HEK293 (cell line): Measurements from ENCODE around the gene CREBRF.
"Not testable (repeated sequence)": the region's sequence is repeated elsewhere in the genome, so short reads cannot be mapped to it uniquely, and the experiment has no call there.

Experiments
- CTCF ChIA-PET: fragments of 350-600 bp; formaldehyde crosslinking; extraction: SDS; loops from one replicate; lab custom pipeline; 2021; ENCODE audit warnings: antibody characterized with exemption; lab: Yijun Ruan, JAX
- POLR2A ChIA-PET: fragments of 300-600 bp; formaldehyde crosslinking; extraction: SDS; loops from one replicate; lab custom pipeline; 2020; ENCODE audit warnings: antibody characterized with exemption, inconsistent platforms; lab: Yijun Ruan, JAX
- H3K27ac ChIP-seq: fragments of 200-500 bp; sonication (Bioruptor generic); 2 replicates; pipeline ENCODE4 v1.5.1; 2014; ENCODE audit warnings: low read depth, low read length, control low read depth, inconsistent platforms; ENCODE audit errors: extremely low read depth
- H3K36me3 ChIP-seq, 2 experiments: fragments of 200-500 bp in 1 of 2; sonication (Bioruptor generic) in 1 of 2; 1 replicate in 1 of 2; 2 replicates in 1 of 2; pipeline ENCODE4 v1.5.1; 2014 to 2017; ENCODE audit warnings: inconsistent platforms in 2 of 2, low read length in 2 of 2; ENCODE audit not compliant: control insufficient read depth in 2 of 2, insufficient read depth in 1 of 2
- H3K4me1 ChIP-seq: fragments of 200-500 bp; sonication (Bioruptor generic); 2 replicates; pipeline ENCODE4 v1.5.1; 2014; ENCODE audit warnings: mild to moderate bottlenecking, low read length, inconsistent platforms; ENCODE audit not compliant: control insufficient read depth, insufficient read depth
- H3K4me3 ChIP-seq: 2 replicates; pipeline ENCODE4 v1.5.1; 2011; ENCODE audit warnings: low read depth, mild to moderate bottlenecking, control low read depth, low read length, moderate library complexity
- H3K9me3 ChIP-seq: fragments of 200-500 bp; sonication (Bioruptor generic); 2 replicates; pipeline ENCODE4 v1.5.1; 2014; ENCODE audit warnings: low read depth, low read length, inconsistent platforms; ENCODE audit not compliant: control insufficient read depth, insufficient read depth
- BCL11A ChIP-seq: fragments of 450-650 bp; formaldehyde crosslinking; IDR thresholded peaks from 2 replicates; pipeline ENCODE4 v1.5.1; 2016; ENCODE audit warnings: low read depth, missing biosample characterization, missing genetic modification characterization
- GFI1B ChIP-seq: fragments of 450-650 bp; formaldehyde crosslinking; IDR thresholded peaks from 2 replicates; pipeline ENCODE4 v1.5.1; 2016; ENCODE audit warnings: missing biosample characterization, missing genetic modification characterization
- KLF9 ChIP-seq: fragments of 450-650 bp; formaldehyde crosslinking; IDR thresholded peaks from 2 replicates; pipeline ENCODE4 v1.5.1; 2016; ENCODE audit warnings: missing biosample characterization, missing genetic modification characterization, low read depth
- MEIS1 ChIP-seq: sonication (generic); formaldehyde crosslinking; IDR thresholded peaks from 2 replicates; pipeline ENCODE4 v1.8.1; 2022; ENCODE audit warnings: missing genetic modification reagents, mild to moderate bottlenecking, borderline replicate concordance
- PRDM1 ChIP-seq: fragments of 450-650 bp; formaldehyde crosslinking; IDR thresholded peaks from 2 replicates; pipeline ENCODE4; 2016; ENCODE audit warnings: missing biosample characterization, missing genetic modification characterization
- SALL2 ChIP-seq: fragments of 450-650 bp; formaldehyde crosslinking; IDR thresholded peaks from 2 replicates; pipeline ENCODE4 v1.5.0; 2017; ENCODE audit warnings: missing biosample characterization, mild to moderate bottlenecking, missing genetic modification characterization, borderline replicate concordance
- ZBTB1 ChIP-seq: fragments of 450-650 bp; formaldehyde crosslinking; IDR thresholded peaks from 2 replicates; pipeline ENCODE4 v1.5.1; 2016; ENCODE audit warnings: missing biosample characterization, missing genetic modification characterization
- ZBTB6 ChIP-seq: fragments of 450-650 bp; formaldehyde crosslinking; IDR thresholded peaks from 2 replicates; pipeline ENCODE4 v1.5.1; 2017; ENCODE audit warnings: missing biosample characterization, missing genetic modification characterization
- ZNF239 ChIP-seq: fragments of 450-650 bp; formaldehyde crosslinking; IDR thresholded peaks from 2 replicates; pipeline ENCODE4 v1.5.1; 2016; ENCODE audit warnings: missing biosample characterization, missing genetic modification characterization
- ZNF248 ChIP-seq: fragments of 450-650 bp; formaldehyde crosslinking; IDR thresholded peaks from 2 replicates; pipeline ENCODE4 v1.5.1; 2017; ENCODE audit warnings: missing biosample characterization, missing genetic modification characterization
- ZNF391 ChIP-seq: fragments of 450-650 bp; formaldehyde crosslinking; IDR thresholded peaks from 2 replicates; pipeline ENCODE4 v1.5.1; 2016; ENCODE audit warnings: low read depth, missing biosample characterization, missing genetic modification characterization, borderline replicate concordance
- ZNF423 ChIP-seq: fragments of 450-650 bp; formaldehyde crosslinking; IDR thresholded peaks from 2 replicates; pipeline ENCODE4 v1.5.1; 2016; ENCODE audit warnings: missing biosample characterization, missing genetic modification characterization
- ZNF433 ChIP-seq: fragments of 450-650 bp; formaldehyde crosslinking; IDR thresholded peaks from 2 replicates; pipeline ENCODE4 v1.5.1; 2016; ENCODE audit warnings: missing biosample characterization, missing genetic modification characterization, low read depth
- ZNF571 ChIP-seq: fragments of 450-650 bp; formaldehyde crosslinking; IDR thresholded peaks from 2 replicates; pipeline ENCODE4 v1.5.0; 2017; ENCODE audit warnings: missing biosample characterization, missing genetic modification characterization
- ZNF677 ChIP-seq: fragments of 450-650 bp; IDR thresholded peaks from 2 replicates; pipeline ENCODE4 v1.5.0; 2018; ENCODE audit warnings: missing biosample characterization, mild to moderate bottlenecking, missing genetic modification characterization, moderate library complexity
- ZNF785 ChIP-seq: fragments of 450-650 bp; formaldehyde crosslinking; IDR thresholded peaks from 2 replicates; pipeline ENCODE4 v1.5.1; 2016; ENCODE audit warnings: missing biosample characterization, missing genetic modification characterization
- ZSCAN23 ChIP-seq: fragments of 450-650 bp; formaldehyde crosslinking; IDR thresholded peaks from 2 replicates; pipeline ENCODE4 v1.5.1; 2016; ENCODE audit warnings: missing biosample characterization, missing genetic modification characterization
- TF ChIP-seq, protein P1 (sequence below): sonication (generic); formaldehyde crosslinking; IDR thresholded peaks from 2 replicates; pipeline ENCODE4 v1.8.1; 2022; ENCODE audit warnings: mild to moderate bottlenecking, moderate library complexity, missing genetic modification reagents
- TF ChIP-seq, protein P2 (sequence below): fragments of 450-650 bp; formaldehyde crosslinking; IDR thresholded peaks from 2 replicates; pipeline ENCODE4 v1.5.1; 2016; ENCODE audit warnings: missing biosample characterization, missing genetic modification characterization, low read depth
- TF ChIP-seq, protein P3 (sequence below): fragments of 450-650 bp; formaldehyde crosslinking; IDR thresholded peaks from 2 replicates; pipeline ENCODE4 v1.5.1; 2016; ENCODE audit warnings: missing biosample characterization, missing genetic modification characterization

Gene CREBRF

GRCh38 chr5:173123416-173123815, 67.3 kb downstream of the CREBRF start (continued):
- TF ChIP-seq ZNF391 (tag by site-specific recombination) = no peak
- TF ChIP-seq, protein P1, sequence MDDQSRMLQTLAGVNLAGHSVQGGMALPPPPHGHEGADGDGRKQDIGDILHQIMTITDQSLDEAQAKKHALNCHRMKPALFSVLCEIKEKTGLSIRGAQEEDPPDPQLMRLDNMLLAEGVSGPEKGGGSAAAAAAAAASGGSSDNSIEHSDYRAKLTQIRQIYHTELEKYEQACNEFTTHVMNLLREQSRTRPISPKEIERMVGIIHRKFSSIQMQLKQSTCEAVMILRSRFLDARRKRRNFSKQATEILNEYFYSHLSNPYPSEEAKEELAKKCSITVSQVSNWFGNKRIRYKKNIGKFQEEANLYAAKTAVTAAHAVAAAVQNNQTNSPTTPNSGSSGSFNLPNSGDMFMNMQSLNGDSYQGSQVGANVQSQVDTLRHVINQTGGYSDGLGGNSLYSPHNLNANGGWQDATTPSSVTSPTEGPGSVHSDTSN (CRISPR knock-in tag) = no peak
- no peak for TF ChIP-seq ZNF677 (tag by site-specific recombination)

DNA sequence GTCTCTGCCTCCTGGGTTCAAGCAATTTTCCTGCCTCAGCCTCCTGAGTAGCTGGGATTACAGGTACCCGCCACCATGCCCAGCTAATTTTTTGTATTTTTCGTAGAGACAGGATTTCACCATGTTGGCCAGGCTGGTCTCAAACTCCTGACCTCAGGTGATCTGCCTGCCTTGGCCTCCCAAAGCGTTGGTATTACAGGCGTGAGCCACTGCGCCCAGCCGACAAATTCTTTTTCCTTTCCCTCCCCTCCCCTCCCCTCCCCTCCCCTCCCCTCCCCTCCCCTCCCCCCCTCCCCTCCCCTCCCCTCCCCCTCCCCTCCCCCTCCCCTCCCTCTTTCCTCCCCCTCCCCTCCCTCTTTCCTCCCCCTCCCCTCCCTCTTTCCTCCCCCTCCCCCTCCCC, 76.0 kb downstream of the CREBRF start:
- POLR2A ChIA-PET = interaction anchor here (0.7 kb wide), 1 partner anchor 116 kb away, joined by 4 read pairs; no protein-coding TSS in a partner anchor
- H3K9me3 ChIP-seq, H3K27ac ChIP-seq, CTCF ChIA-PET, H3K4me3 ChIP-seq, H3K4me1 ChIP-seq, H3K36me3 ChIP-seq: not testable (repeated sequence)

DNA sequence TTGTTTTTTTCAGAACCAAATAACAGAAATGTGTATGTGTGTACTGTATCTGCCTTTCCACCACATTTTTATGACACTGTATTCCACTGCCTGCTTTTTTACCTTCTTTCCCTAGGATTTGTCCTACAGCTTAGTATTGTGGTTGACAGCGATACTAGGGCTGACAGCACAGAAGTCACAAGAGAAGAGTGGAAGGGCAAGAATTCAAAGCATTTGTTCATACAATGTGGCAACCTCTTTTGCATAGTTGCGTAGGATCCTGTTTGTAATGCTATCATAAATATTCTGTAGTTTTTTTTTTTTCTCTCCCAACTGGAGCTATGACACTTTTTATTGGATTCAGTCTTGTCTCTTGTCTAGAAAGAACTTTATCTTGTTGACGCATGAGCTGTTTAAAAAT, 82.6 kb downstream of the CREBRF start:
- ChIA-PET CTCF (interaction anchor here (0.7 to 1.0 kb wide), 2 partner anchors 783 to 1231 kb away, joined by 3 read pairs; no protein-coding TSS in a partner anchor), POLR2A (no interaction called here)
- Histone ChIP-seq H3K4me1 (no peaks in the 10 kb centered on the region), H3K36me3 (peaks cover 0 to 3% of the 10 kb centered on the region in 2 experiments; a peak in 1 of 3 replicates), H3K4me3 (no peak overlapping the region), H3K9me3 (no peaks in the 10 kb centered on the region), H3K27ac (no peak overlapping the region)
- no peak for TF ChIP-seq ZNF239 (tag by site-specific recombination)
- TF ChIP-seq ZNF423 (tag by site-specific recombination) = no peak
- TF ChIP-seq ZBTB1 (tag by site-specific recombination) = no peak
- no peak for TF ChIP-seq SALL2
- no peak for TF ChIP-seq ZNF248 (tag by site-specific recombination)
- TF ChIP-seq MEIS1 = no peak
- no peak for TF ChIP-seq ZNF785 (tag by site-specific recombination)
- TF ChIP-seq ZSCAN23 (tag by site-specific recombination) = no peak
- no peak for TF ChIP-seq GFI1B (tag by site-specific recombination)
- TF ChIP-seq ZNF433 (tag by site-specific recombination) = no peak
- no peak for TF ChIP-seq BCL11A (tag by site-specific recombination)
- TF ChIP-seq, protein P2, sequence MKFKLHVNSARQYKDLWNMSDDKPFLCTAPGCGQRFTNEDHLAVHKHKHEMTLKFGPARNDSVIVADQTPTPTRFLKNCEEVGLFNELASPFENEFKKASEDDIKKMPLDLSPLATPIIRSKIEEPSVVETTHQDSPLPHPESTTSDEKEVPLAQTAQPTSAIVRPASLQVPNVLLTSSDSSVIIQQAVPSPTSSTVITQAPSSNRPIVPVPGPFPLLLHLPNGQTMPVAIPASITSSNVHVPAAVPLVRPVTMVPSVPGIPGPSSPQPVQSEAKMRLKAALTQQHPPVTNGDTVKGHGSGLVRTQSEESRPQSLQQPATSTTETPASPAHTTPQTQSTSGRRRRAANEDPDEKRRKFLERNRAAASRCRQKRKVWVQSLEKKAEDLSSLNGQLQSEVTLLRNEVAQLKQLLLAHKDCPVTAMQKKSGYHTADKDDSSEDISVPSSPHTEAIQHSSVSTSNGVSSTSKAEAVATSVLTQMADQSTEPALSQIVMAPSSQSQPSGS = no peak
- no peak for TF ChIP-seq KLF9 (tag by site-specific recombination)
- no peak for TF ChIP-seq ZNF571 (tag by site-specific recombination)
- no peak for TF ChIP-seq ZNF391 (tag by site-specific recombination)
- TF ChIP-seq, protein P3, sequence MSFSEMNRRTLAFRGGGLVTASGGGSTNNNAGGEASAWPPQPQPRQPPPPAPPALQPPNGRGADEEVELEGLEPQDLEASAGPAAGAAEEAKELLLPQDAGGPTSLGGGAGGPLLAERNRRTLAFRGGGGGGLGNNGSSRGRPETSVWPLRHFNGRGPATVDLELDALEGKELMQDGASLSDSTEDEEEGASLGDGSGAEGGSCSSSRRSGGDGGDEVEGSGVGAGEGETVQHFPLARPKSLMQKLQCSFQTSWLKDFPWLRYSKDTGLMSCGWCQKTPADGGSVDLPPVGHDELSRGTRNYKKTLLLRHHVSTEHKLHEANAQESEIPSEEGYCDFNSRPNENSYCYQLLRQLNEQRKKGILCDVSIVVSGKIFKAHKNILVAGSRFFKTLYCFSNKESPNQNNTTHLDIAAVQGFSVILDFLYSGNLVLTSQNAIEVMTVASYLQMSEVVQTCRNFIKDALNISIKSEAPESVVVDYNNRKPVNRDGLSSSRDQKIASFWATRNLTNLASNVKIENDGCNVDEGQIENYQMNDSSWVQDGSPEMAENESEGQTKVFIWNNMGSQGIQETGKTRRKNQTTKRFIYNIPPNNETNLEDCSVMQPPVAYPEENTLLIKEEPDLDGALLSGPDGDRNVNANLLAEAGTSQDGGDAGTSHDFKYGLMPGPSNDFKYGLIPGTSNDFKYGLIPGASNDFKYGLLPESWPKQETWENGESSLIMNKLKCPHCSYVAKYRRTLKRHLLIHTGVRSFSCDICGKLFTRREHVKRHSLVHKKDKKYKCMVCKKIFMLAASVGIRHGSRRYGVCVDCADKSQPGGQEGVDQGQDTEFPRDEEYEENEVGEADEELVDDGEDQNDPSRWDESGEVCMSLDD (tag by site-specific recombination) = no peak
- no peak for TF ChIP-seq ZBTB6 (tag by site-specific recombination)
- TF ChIP-seq PRDM1 = no peak
